GM23338 (cell line): ENCODE measurements around the gene HAGH. TPM values are rescaled to one million over a fixed set of nuclear protein-coding genes. Genes with fewer than 3 reads are reported as not detected.

Experiments used
- ATAC-seq: fragments of 200-7000 bp; cut with Tn5 transposase; 3 replicates; pipeline ENCODE4 v1.9.1; 2020
- DNase-seq: peaks from one replicate; pipeline ENCODE4 v3.0.0-alpha.2; 2015; ENCODE audit warnings: low spot score
- H2AFZ ChIP-seq: fragments of 200-600 bp; sonication (generic); 2 replicates; pipeline ENCODE4 v1.8.0; 2016; ENCODE audit warnings: antibody characterized with exemption, mild to moderate bottlenecking, moderate library complexity
- H3F3A ChIP-seq: fragments of 200-600 bp; sonication (generic); replicated peaks from 2 replicates; pipeline ENCODE4 v1.8.0; 2017; ENCODE audit warnings: antibody characterized with exemption, mixed run types, low read depth
- H3K27ac ChIP-seq: fragments of 200-600 bp; sonication (generic); 2 replicates; pipeline ENCODE4 v1.6.1; 2016; ENCODE audit warnings: low read depth
- H3K27me3 ChIP-seq: fragments of 200-600 bp; sonication (generic); 2 replicates; pipeline ENCODE4 v1.8.0; 2016; ENCODE audit warnings: mild to moderate bottlenecking, mixed run types, moderate library complexity; ENCODE audit not compliant: insufficient read depth
- H3K36me3 ChIP-seq: fragments of 200-600 bp; sonication (generic); 2 replicates; pipeline ENCODE4 v1.8.0; 2016; ENCODE audit warnings: mild to moderate bottlenecking; ENCODE audit not compliant: insufficient read depth
- H3K4me1 ChIP-seq: fragments of 200-600 bp; sonication (generic); 2 replicates; pipeline ENCODE4 v1.8.0; 2016; ENCODE audit warnings: mild to moderate bottlenecking, moderate library complexity; ENCODE audit not compliant: insufficient read depth
- H3K4me2 ChIP-seq: fragments of 200-600 bp; sonication (generic); 2 replicates; pipeline ENCODE4 v1.7.1; 2017; ENCODE audit warnings: mixed run types
- H3K4me3 ChIP-seq: fragments of 200-600 bp; sonication (generic); 2 replicates; pipeline ENCODE4 v1.6.1; 2016; ENCODE audit warnings: mixed run types
- H3K79me2 ChIP-seq: fragments of 200-600 bp; sonication (generic); replicated peaks from 2 replicates; pipeline ENCODE4 v1.8.0; 2017; ENCODE audit warnings: mild to moderate bottlenecking; ENCODE audit not compliant: insufficient read depth
- H3K9me2 ChIP-seq: fragments of 200-600 bp; sonication (generic); 2 replicates; pipeline ENCODE4 v1.8.0; 2017; ENCODE audit not compliant: insufficient read depth
- H4K20me1 ChIP-seq: fragments of 200-600 bp; sonication (generic); replicated peaks from 2 replicates; pipeline ENCODE4 v1.8.0; 2017; ENCODE audit warnings: mild to moderate bottlenecking; ENCODE audit not compliant: insufficient read depth
- H3K27ac Mint-ChIP-seq: 2 replicates; pipeline ENCODE4 v1.8.0; 2020; ENCODE audit warnings: inconsistent platforms, mild to moderate bottlenecking, moderate library complexity, mixed read lengths
- H3K27me3 Mint-ChIP-seq: 3 replicates; pipeline ENCODE4 v1.8.0; 2022; ENCODE audit warnings: low read depth, mild to moderate bottlenecking, moderate library complexity, mixed read lengths, inconsistent platforms; ENCODE audit not compliant: insufficient read depth, poor library complexity
- H3K36me3 Mint-ChIP-seq: 3 replicates; pipeline ENCODE4 v1.8.0; 2021; ENCODE audit warnings: low read depth, mild to moderate bottlenecking, inconsistent platforms, moderate library complexity, mixed read lengths
- H3K4me1 Mint-ChIP-seq: 3 replicates; pipeline ENCODE4 v1.8.0; 2020; ENCODE audit warnings: mild to moderate bottlenecking, inconsistent platforms, mixed read lengths
- H3K4me3 Mint-ChIP-seq: 3 replicates; pipeline ENCODE4 v1.8.0; 2021; ENCODE audit warnings: moderate library complexity, mild to moderate bottlenecking, inconsistent platforms, mixed read lengths
- H3K9me3 Mint-ChIP-seq: 3 replicates; pipeline ENCODE4 v1.8.0; 2020; ENCODE audit warnings: moderate library complexity, mild to moderate bottlenecking, inconsistent platforms, mixed read lengths
- CREB1 ChIP-seq: fragments of 250-450 bp; sonication (Bioruptor Pico); IDR thresholded peaks from 2 replicates; pipeline ENCODE4 v1.5.0; 2020; ENCODE audit warnings: low read depth, mild to moderate bottlenecking, moderate library complexity
- ETS1 ChIP-seq: IDR thresholded peaks from 2 replicates; pipeline ENCODE4 v1.6.1; 2016; ENCODE audit warnings: antibody characterized with exemption
- EZH2 ChIP-seq: fragments of 200-600 bp; sonication (generic); IDR thresholded peaks from one replicate; pipeline ENCODE4 v1.8.0; 2017; ENCODE audit warnings: antibody characterized with exemption, mild to moderate bottlenecking, low read depth; ENCODE audit not compliant: unreplicated experiment
- EZH2phosphoT487 ChIP-seq: fragments of 200-600 bp; sonication (generic); IDR thresholded peaks from one replicate; pipeline ENCODE4 v1.8.1; 2018; ENCODE audit warnings: antibody characterized with exemption; ENCODE audit not compliant: unreplicated experiment
- ZNF331 ChIP-seq: fragments of 250-450 bp; sonication (Bioruptor Pico); IDR thresholded peaks from 2 replicates; pipeline ENCODE4 v1.5.0; 2020; ENCODE audit warnings: low read depth, mild to moderate bottlenecking, moderate library complexity
- ZNF462 ChIP-seq: fragments of 250-450 bp; sonication (Bioruptor Pico); IDR thresholded peaks from 2 replicates; pipeline ENCODE4 v1.5.0; 2020; ENCODE audit warnings: mild to moderate bottlenecking, moderate library complexity
- polyA plus RNA-seq: library from polyadenylated mRNA; unstranded; fragments of >200 nt; fragmentation: Nextera tagmentation; extraction: Ambion mirVana; gene quantifications from 2 replicates; pipeline ENCODE4 v1.2.1, GENCODE V29; 2016
- total RNA-seq: library from RNA; depleted of rRNA; stranded (reverse); fragments of >200 nt; shearing (Covaris generic); gene quantifications from 2 replicates; pipeline ENCODE4 v1.2.3, GENCODE V29; 2014
- TF ChIP-seq, protein P1 (sequence below): IDR thresholded peaks from one replicate; pipeline ENCODE4 v1.6.1; 2018; ENCODE audit warnings: antibody characterized with exemption; ENCODE audit not compliant: unreplicated experiment
- TF ChIP-seq, protein P2 (sequence below), 2 experiments: fragments of 200-600 bp in 1 of 2; sonication (generic) in 1 of 2; conservative IDR thresholded peaks; 2 replicates each; pipeline versions ENCODE4 v1.5.1 to v1.6.1; 2016 to 2017; ENCODE audit warnings: antibody characterized with exemption in 2 of 2, low read depth in 2 of 2, mild to moderate bottlenecking in 2 of 2, moderate library complexity in 1 of 2

Gene HAGH
- total and polyA plus RNA-seq, 2 experiments from 2014 or later = 24.7 to 28.9 TPM

- H3K27ac Mint-ChIP-seq = no peak overlapping the region
- no peak for ATAC-seq
These were observed 19.4 kb upstream of the HAGH start for GRCh38 chr16:1845985-1846384.

More at GRCh38 chr16:1845985-1846384, 19.4 kb upstream of the HAGH start:
- no peak overlapping the region for H2AFZ ChIP-seq
- H3K27ac ChIP-seq = no peak overlapping the region
- H3K36me3 Mint-ChIP-seq = no peaks in the 10 kb centered on the region
- H3K4me2 ChIP-seq = no peak overlapping the region
- H3K79me2 ChIP-seq = no peaks in the 10 kb centered on the region
- no peaks in the 10 kb centered on the region for H3F3A ChIP-seq
- no peak overlapping the region for H3K4me3 ChIP-seq
- no peaks in the 10 kb centered on the region for H3K4me1 ChIP-seq
- H3K36me3 ChIP-seq = no peaks in the 10 kb centered on the region
- no peaks in the 10 kb centered on the region for H3K27me3 ChIP-seq
- no peak overlapping the region for H3K4me3 Mint-ChIP-seq
- H3K27me3 Mint-ChIP-seq = peaks cover 2% of the 10 kb centered on the region
- H4K20me1 ChIP-seq = no peaks in the 10 kb centered on the region
- no peaks in the 10 kb centered on the region for H3K4me1 Mint-ChIP-seq
- no peaks in the 10 kb centered on the region for H3K9me2 ChIP-seq
- no peaks in the 10 kb centered on the region for H3K9me3 Mint-ChIP-seq
- TF ChIP-seq, protein P1, sequence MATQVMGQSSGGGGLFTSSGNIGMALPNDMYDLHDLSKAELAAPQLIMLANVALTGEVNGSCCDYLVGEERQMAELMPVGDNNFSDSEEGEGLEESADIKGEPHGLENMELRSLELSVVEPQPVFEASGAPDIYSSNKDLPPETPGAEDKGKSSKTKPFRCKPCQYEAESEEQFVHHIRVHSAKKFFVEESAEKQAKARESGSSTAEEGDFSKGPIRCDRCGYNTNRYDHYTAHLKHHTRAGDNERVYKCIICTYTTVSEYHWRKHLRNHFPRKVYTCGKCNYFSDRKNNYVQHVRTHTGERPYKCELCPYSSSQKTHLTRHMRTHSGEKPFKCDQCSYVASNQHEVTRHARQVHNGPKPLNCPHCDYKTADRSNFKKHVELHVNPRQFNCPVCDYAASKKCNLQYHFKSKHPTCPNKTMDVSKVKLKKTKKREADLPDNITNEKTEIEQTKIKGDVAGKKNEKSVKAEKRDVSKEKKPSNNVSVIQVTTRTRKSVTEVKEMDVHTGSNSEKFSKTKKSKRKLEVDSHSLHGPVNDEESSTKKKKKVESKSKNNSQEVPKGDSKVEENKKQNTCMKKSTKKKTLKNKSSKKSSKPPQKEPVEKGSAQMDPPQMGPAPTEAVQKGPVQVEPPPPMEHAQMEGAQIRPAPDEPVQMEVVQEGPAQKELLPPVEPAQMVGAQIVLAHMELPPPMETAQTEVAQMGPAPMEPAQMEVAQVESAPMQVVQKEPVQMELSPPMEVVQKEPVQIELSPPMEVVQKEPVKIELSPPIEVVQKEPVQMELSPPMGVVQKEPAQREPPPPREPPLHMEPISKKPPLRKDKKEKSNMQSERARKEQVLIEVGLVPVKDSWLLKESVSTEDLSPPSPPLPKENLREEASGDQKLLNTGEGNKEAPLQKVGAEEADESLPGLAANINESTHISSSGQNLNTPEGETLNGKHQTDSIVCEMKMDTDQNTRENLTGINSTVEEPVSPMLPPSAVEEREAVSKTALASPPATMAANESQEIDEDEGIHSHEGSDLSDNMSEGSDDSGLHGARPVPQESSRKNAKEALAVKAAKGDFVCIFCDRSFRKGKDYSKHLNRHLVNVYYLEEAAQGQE = no peak
- TF ChIP-seq EZH2 (no peak), ZNF331 (CRISPR knock-in tag) (no peak), EZH2phosphoT487 (no peak), ZNF462 (CRISPR knock-in tag) (no peak), ETS1 (no peak), CREB1 (CRISPR knock-in tag) (no peak)
- TF ChIP-seq, protein P2, sequence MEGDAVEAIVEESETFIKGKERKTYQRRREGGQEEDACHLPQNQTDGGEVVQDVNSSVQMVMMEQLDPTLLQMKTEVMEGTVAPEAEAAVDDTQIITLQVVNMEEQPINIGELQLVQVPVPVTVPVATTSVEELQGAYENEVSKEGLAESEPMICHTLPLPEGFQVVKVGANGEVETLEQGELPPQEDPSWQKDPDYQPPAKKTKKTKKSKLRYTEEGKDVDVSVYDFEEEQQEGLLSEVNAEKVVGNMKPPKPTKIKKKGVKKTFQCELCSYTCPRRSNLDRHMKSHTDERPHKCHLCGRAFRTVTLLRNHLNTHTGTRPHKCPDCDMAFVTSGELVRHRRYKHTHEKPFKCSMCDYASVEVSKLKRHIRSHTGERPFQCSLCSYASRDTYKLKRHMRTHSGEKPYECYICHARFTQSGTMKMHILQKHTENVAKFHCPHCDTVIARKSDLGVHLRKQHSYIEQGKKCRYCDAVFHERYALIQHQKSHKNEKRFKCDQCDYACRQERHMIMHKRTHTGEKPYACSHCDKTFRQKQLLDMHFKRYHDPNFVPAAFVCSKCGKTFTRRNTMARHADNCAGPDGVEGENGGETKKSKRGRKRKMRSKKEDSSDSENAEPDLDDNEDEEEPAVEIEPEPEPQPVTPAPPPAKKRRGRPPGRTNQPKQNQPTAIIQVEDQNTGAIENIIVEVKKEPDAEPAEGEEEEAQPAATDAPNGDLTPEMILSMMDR (conservative IDR thresholded peaks at IDR 0.05; ENCODE audit: low read depth in 2 of 2) = no peak
- no peak for DNase-seq
